Retinal pigment epithelial cell (primary cell): ENCODE measurements around the gene TERB1.

ENCODE experiments used
- DNase-seq: peaks from one replicate; pipeline ENCODE4 v3.0.0-alpha.2; 2010; ENCODE audit warnings: low read depth
- H3K4me3 ChIP-seq: 2 replicates; pipeline ENCODE4 v1.5.1; 2011; ENCODE audit warnings: mild to moderate bottlenecking, low read length, control low read depth, moderate library complexity
- CTCF ChIP-seq: conservative IDR thresholded peaks from 2 replicates; pipeline ENCODE4 v1.5.1; 2011; ENCODE audit warnings: low read depth, low read length, control low read depth, inconsistent platforms

Gene TERB1

GRCh38 chr16:66801320-66802105, at the start of gene TERB1:
Gene TERB1, minus strand, starts transcription at chr16:66801584. Its CDS starts 4,786 bp downstream, at chr16:66796798.
- H3K4me3 ChIP-seq, result no peak within 1 kb of the TSS
- TF ChIP-seq CTCF, result no peak
- no peak for DNase-seq

- DNase-seq, result no peak
- TF ChIP-seq CTCF, result no peak
- no peak overlapping the region for H3K4me3 ChIP-seq
Observed at GRCh38 chr16:66850115-66850815, 48.9 kb upstream of the TERB1 start.

- no peak for DNase-seq
- no peak overlapping the region for H3K4me3 ChIP-seq
- TF ChIP-seq CTCF, result no peak
Observed at GRCh38 chr16:66849549-66849948, 48.2 kb upstream of the TERB1 start.

DNA sequence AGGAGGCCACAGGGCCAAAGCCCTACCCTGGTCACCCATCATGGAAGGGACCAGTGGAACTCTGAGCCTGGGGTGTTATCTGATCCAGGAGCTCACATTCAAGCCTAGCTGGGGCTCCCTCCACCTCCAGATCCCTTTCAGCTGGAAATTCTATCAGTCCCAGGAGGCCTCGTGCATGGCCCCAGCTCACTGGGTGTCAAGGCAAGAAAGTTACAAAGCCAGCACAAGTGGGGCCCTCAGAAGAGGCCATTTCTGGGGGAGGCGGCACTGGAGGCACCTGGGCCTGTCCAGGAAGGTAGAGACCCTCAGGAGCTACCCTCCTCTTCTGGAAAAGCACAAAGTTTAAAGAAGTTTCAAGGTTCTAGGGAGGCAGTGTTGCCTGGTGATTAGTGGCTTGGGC, 47.6 kb upstream of the TERB1 start:
- H3K4me3 ChIP-seq, result no peak overlapping the region
- DNase-seq, result no peak
- TF ChIP-seq CTCF, result no peak

DNA sequence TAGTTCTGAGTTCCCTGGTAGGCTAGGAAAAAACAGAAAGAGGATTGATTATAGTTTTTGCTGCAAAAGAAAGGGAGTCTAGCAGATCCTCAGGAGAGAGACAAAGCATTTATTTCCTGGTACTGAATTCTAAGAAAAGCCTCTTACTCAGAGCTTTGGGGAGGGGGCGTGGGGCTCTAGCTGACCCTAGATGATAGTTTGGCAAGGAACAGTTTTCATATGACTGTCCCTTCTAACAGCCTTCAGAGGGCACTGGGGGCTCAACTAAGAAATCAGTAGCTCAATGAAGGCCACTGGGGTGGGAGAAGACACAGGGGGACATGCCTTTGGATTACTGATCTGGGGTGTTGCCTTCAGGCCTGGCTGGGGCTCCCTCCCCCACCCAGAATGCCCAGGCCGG, 46.8 kb upstream of the TERB1 start:
- no peak overlapping the region for H3K4me3 ChIP-seq
- no peak for TF ChIP-seq CTCF
- no peak for DNase-seq

DNA sequence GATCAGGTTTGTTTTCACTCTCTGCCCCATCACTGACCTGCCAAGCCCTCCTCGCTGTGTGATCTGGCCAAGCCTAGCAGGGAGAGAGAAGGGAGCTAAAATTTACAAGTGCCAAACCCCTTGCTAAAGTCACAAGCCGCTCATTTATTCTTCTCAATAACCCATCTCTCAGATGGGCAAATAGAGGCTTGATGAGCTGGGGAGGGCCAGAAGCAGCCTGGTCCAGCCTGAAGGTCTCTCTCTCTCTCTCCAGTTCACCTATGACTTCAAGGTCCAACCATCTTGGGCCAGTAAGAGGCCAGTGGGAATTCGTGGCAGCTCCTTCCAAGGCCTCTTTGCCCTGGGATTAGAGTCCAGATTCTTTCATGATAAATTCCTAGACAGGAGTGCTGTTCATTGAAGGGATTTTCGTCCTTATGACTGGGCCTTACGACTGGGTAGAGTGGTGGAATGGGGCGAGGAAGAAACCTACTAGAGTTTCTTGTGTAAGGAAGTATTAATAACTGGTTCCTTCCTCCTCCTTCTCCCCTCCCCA, 46.2 kb upstream of the TERB1 start:
- no peak for TF ChIP-seq CTCF
- H3K4me3 ChIP-seq, result no peak overlapping the region
- DNase-seq, result no peak
